ENCODE results near the gene FBP2. TPM values are rescaled to one million over a fixed set of nuclear protein-coding genes. Genes with fewer than 3 reads are reported as not detected.
"Not testable (repeated sequence)": the region's sequence is repeated elsewhere in the genome, so short reads cannot be mapped to it uniquely, and the experiment has no call there.

Gene FBP2
- total RNA-seq, 1 experiment from 2014 or later: not detected

- Mint-ChIP-seq H3K36me3 (ENCODE audit: insufficient read depth, unreplicated experiment) (no peaks in the 10 kb centered on the region), H3K27me3 (ENCODE audit: insufficient read depth, unreplicated experiment) (no peaks in the 10 kb centered on the region), H3K9me3 (ENCODE audit: unreplicated experiment) (no peaks in the 10 kb centered on the region), H3K4me3 (ENCODE audit: unreplicated experiment) (no peak within 1 kb of the TSS), H3K4me1 (ENCODE audit: insufficient read depth, unreplicated experiment) (no peaks in the 10 kb centered on the region), H3K27ac (ENCODE audit: low read depth, unreplicated experiment) (no peak within 1 kb of the TSS)
- ChIA-PET POLR2A (no interaction called here), CTCF (interaction anchor here (0.9 kb wide), 1 partner anchor 11 kb away, joined by 4 read pairs; no protein-coding TSS in a partner anchor)
- intact Hi-C loops (cut with micrococcal nuclease): no loop called here
- no TSS peak for BruUV-seq (replicated peaks)
- no peak for TF ChIP-seq CTCF (IDR thresholded peaks at IDR 0.05; ENCODE audit: unreplicated experiment)
- DNase-seq (ENCODE audit: unreplicated experiment): peak; percentile 36
Observed at GRCh38 chr9:94554439-94555331, 38.9 kb downstream of the FBP2 start, which contains the start of gene PCAT7. PCAT7 (plus strand) TSS chr9:94555083.

- no peaks in the 10 kb centered on the region for H3K9me3 Mint-ChIP-seq (ENCODE audit: unreplicated experiment)
- no peak for TF ChIP-seq CTCF (IDR thresholded peaks at IDR 0.05; ENCODE audit: unreplicated experiment)
- no peak overlapping the region for H3K27ac Mint-ChIP-seq (ENCODE audit: low read depth, unreplicated experiment)
- intact Hi-C loops (cut with micrococcal nuclease): no loop called here
- H3K36me3 Mint-ChIP-seq (ENCODE audit: insufficient read depth, unreplicated experiment): no peaks in the 10 kb centered on the region
- BruUV-seq (replicated peaks): no TSS peak
- CTCF ChIA-PET: interaction anchor here (0.9 kb wide), 1 partner anchor 12 kb away, joined by 4 read pairs; no protein-coding TSS in a partner anchor
- H3K27me3 Mint-ChIP-seq (ENCODE audit: insufficient read depth, unreplicated experiment): no peaks in the 10 kb centered on the region
- POLR2A ChIA-PET: no interaction called here
- DNase-seq (ENCODE audit: unreplicated experiment): no peak
- H3K4me3 Mint-ChIP-seq (ENCODE audit: unreplicated experiment): no peak overlapping the region
- H3K4me1 Mint-ChIP-seq (ENCODE audit: insufficient read depth, unreplicated experiment): no peaks in the 10 kb centered on the region
Observed at GRCh38 chr9:94554078-94554438, 39.6 kb downstream of the FBP2 start.

- CTCF ChIA-PET: no interaction called here
- Mint-ChIP-seq H3K9me3 (ENCODE audit: unreplicated experiment) (no peaks in the 10 kb centered on the region), H3K4me3 (ENCODE audit: unreplicated experiment) (no peak overlapping the region), H3K4me1 (ENCODE audit: insufficient read depth, unreplicated experiment) (no peaks in the 10 kb centered on the region), H3K27ac (ENCODE audit: low read depth, unreplicated experiment) (no peak overlapping the region), H3K36me3 (ENCODE audit: insufficient read depth, unreplicated experiment) (no peaks in the 10 kb centered on the region), H3K27me3 (ENCODE audit: insufficient read depth, unreplicated experiment) (no peaks in the 10 kb centered on the region)
- no peak for TF ChIP-seq CTCF (IDR thresholded peaks at IDR 0.05; ENCODE audit: unreplicated experiment)
- no TSS peak for BruUV-seq (replicated peaks)
- intact Hi-C loops (cut with micrococcal nuclease): no loop called here
- no peak for DNase-seq (ENCODE audit: unreplicated experiment)
- POLR2A ChIA-PET: no interaction called here
Observed at GRCh38 chr9:94553029-94553938, 40.3 kb downstream of the FBP2 start.

GRCh38 chr9:94545940-94546339 lies 47.7 kb downstream of the FBP2 start:
- intact Hi-C loops (cut with micrococcal nuclease): no loop called here
- no peak for TF ChIP-seq CTCF (IDR thresholded peaks at IDR 0.05; ENCODE audit: unreplicated experiment)
- Mint-ChIP-seq H3K4me1 (ENCODE audit: insufficient read depth, unreplicated experiment) (no peaks in the 10 kb centered on the region), H3K4me3 (ENCODE audit: unreplicated experiment) (no peak overlapping the region), H3K36me3 (ENCODE audit: insufficient read depth, unreplicated experiment) (peaks cover 6% of the 10 kb centered on the region), H3K9me3 (ENCODE audit: unreplicated experiment) (no peaks in the 10 kb centered on the region), H3K27me3 (ENCODE audit: insufficient read depth, unreplicated experiment) (peaks cover 38% of the 10 kb centered on the region), H3K27ac (ENCODE audit: low read depth, unreplicated experiment) (no peak overlapping the region)
- CTCF ChIA-PET: interaction anchor here (1.5 kb wide), 1 partner anchor 17 kb away, joined by 6 read pairs; no protein-coding TSS in a partner anchor
- DNase-seq (ENCODE audit: unreplicated experiment): no peak
- no TSS peak for BruUV-seq (replicated peaks)
- POLR2A ChIA-PET: interaction anchor here (0.6 kb wide), 1 partner anchor 204 kb away, joined by 3 read pairs; no protein-coding TSS in a partner anchor

- DNase-seq (ENCODE audit: unreplicated experiment); intact Hi-C loops (cut with micrococcal nuclease); POLR2A ChIA-PET; BruUV-seq (replicated peaks); CTCF ChIA-PET; H3K4me3 Mint-ChIP-seq (ENCODE audit: unreplicated experiment); H3K4me1 Mint-ChIP-seq (ENCODE audit: insufficient read depth, unreplicated experiment); H3K36me3 Mint-ChIP-seq (ENCODE audit: insufficient read depth, unreplicated experiment); H3K27ac Mint-ChIP-seq (ENCODE audit: low read depth, unreplicated experiment); H3K9me3 Mint-ChIP-seq (ENCODE audit: unreplicated experiment): not testable (repeated sequence)
- H3K27me3 Mint-ChIP-seq (ENCODE audit: insufficient read depth, unreplicated experiment): peaks cover 48% of the 10 kb centered on the region
Observed at GRCh38 chr9:94544335-94544734, 49.3 kb downstream of the FBP2 start.

Data from MCF 10A (cell line).